Left lobe of liver (tissue), 2 donors: ENCODE results near the gene PRKAR2A. TPM values are rescaled to one million over a fixed set of nuclear protein-coding genes. Genes with fewer than 3 reads are reported as not detected.

Experiments
- ATAC-seq: fragments of 200-7000 bp; cut with Tn5 transposase; one replicate; pipeline ENCODE4 v1.9.1; 2020; ENCODE audit warnings: mild to moderate bottlenecking, moderate library complexity
- DNase-seq: peaks from one replicate; pipeline ENCODE4 v3.0.0-alpha.2; 2020; ENCODE audit warnings: low spot score
- total RNA-seq: library from RNA; stranded (reverse); gene quantifications from one replicate; pipeline ENCODE4 v1.2.1, GENCODE V29; 2021
- donor health status: DM: no; HTN: no; CAD: no; lungs with moderate emphysema.
- donor health status: DM: no; HTN: yes; CAD: no.

Gene PRKAR2A
- total RNA-seq = 46.6 TPM

- ATAC-seq = peak; percentile 93
- peak; percentile 92 for DNase-seq
Measured at GRCh38 chr3:48847504-48848423, at the start of gene PRKAR2A. PRKAR2A (minus strand) TSS chr3:48847874; CDS start chr3:48847596, 278 bp downstream.

GRCh38 chr3:48896936-48897335 lies 49.3 kb upstream of the PRKAR2A start:
- peak; percentile 49 for ATAC-seq
- peak; percentile 62 for DNase-seq

- no peak for DNase-seq
Measured at GRCh38 chr3:48894516-48894915, 46.8 kb upstream of the PRKAR2A start.

GRCh38 chr3:48891606-48892005 lies 43.9 kb upstream of the PRKAR2A start:
- ATAC-seq = no peak
- DNase-seq = no peak

More at GRCh38 chr3:48894516-48894915, 46.8 kb upstream of the PRKAR2A start:
- no peak for ATAC-seq

GRCh38 chr3:48885753-48886152 lies 38.1 kb upstream of the PRKAR2A start:
- no peak for ATAC-seq
- no peak for DNase-seq

GRCh38 chr3:48881652-48882114 lies 34.0 kb upstream of the PRKAR2A start:
- ATAC-seq = peak; percentile 78

GRCh38 chr3:48881006-48881405 lies 33.3 kb upstream of the PRKAR2A start:
- ATAC-seq = peak; percentile 76
- DNase-seq = peak; percentile 56

More at GRCh38 chr3:48881652-48882114, 34.0 kb upstream of the PRKAR2A start:
- peak; percentile 54 for DNase-seq

GRCh38 chr3:48879994-48880377 lies 32.3 kb upstream of the PRKAR2A start:
- ATAC-seq (no peak), DNase-seq (no peak)

- ATAC-seq (no peak), DNase-seq (no peak)
Measured at GRCh38 chr3:48879307-48879993, 31.8 kb upstream of the PRKAR2A start.

- ATAC-seq (no peak), DNase-seq (no peak)
Measured at GRCh38 chr3:48877671-48878070, 30.0 kb upstream of the PRKAR2A start.

- DNase-seq (no peak), ATAC-seq (no peak)
Measured at GRCh38 chr3:48863122-48863521, 15.4 kb upstream of the PRKAR2A start.

GRCh38 chr3:48859206-48859605 lies 11.5 kb upstream of the PRKAR2A start:
- no peak for ATAC-seq
- DNase-seq = no peak

- no peak for DNase-seq
Measured at GRCh38 chr3:48858709-48859108, 11.0 kb upstream of the PRKAR2A start.

GRCh38 chr3:48857641-48858040 lies 10.0 kb upstream of the PRKAR2A start:
- DNase-seq (no peak), ATAC-seq (no peak)

More at GRCh38 chr3:48858709-48859108, 11.0 kb upstream of the PRKAR2A start:
- no peak for ATAC-seq

GRCh38 chr3:48856469-48856868 lies 8.8 kb upstream of the PRKAR2A start:
- DNase-seq = no peak

GRCh38 chr3:48855681-48856447 lies 8.2 kb upstream of the PRKAR2A start:
- DNase-seq (no peak), ATAC-seq (no peak)

More at GRCh38 chr3:48856469-48856868, 8.8 kb upstream of the PRKAR2A start:
- peak; percentile 24 for ATAC-seq

GRCh38 chr3:48852151-48852550 lies 4.5 kb upstream of the PRKAR2A start:
- DNase-seq (no peak), ATAC-seq (no peak)

- DNase-seq (no peak), ATAC-seq (no peak)
Measured at GRCh38 chr3:48851407-48851806, 3.7 kb upstream of the PRKAR2A start.

- ATAC-seq (no peak), DNase-seq (no peak)
Measured at GRCh38 chr3:48848816-48849515, 1.3 kb upstream of the PRKAR2A start.

GRCh38 chr3:48847053-48847503 lies 596 bp downstream of the PRKAR2A start:
- DNase-seq (peak; percentile 94), ATAC-seq (peak; percentile 79)
